GM21786 (cell line): Measurements from ENCODE around the gene CSTF1.
A peak's percentile ranks its signal among the peaks of the same experiment; 100 is the strongest.
"Not testable (repeated sequence)": the region's sequence is repeated elsewhere in the genome, so short reads cannot be mapped to it uniquely, and the experiment has no call there.

ENCODE experiments used
- ATAC-seq: cut with Tn5 transposase; IDR thresholded peaks from one replicate; pipeline ENCODE4 v1.9.1; 2021; ENCODE audit not compliant: unreplicated experiment

CSTF1 gene

GRCh38 chr20:56368351-56369134, 23.9 kb upstream of the CSTF1 start:
- no peak for ATAC-seq

GRCh38 chr20:56369179-56369578, 23.3 kb upstream of the CSTF1 start:
- ATAC-seq: no peak

DNA sequence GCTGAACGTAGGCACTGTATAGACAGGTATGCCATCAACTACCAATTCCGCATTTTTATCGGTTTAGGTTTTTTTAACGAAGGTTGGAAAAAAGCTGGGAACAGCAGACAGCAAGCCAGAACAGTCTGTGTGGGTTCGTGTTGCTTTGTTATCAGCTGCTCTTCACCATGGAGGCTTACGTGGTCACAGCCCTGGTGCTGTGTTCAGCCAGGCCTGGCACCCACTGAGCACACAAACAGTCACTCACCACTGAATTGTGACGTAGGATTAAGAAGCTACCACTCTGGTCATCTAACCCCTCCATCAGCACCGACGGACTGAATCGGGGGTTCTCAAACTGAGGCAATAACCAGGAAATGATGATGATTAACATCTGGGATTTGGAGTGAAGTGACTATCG, 20.5 kb upstream of the CSTF1 start:
- no peak for ATAC-seq

- ATAC-seq: no peak
Measured at GRCh38 chr20:56372850-56373249, 19.6 kb upstream of the CSTF1 start.

DNA sequence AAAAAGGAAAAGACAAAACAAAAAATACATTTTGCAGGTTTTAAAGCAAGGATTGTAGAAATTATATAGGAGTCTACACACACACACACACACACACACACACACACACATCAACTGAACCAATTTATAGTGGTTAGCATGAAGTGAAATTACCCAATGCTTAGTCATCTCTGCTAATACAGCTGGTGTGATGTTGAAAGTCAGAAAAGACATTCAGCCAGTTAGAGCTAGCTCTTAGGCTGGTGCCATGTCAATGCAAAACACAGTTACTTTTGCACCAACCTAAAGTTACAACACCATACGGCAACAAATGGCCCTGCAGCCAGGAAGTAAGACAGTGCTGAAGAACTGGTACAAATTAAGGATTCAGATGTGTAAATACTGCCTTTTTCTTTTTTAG, 18.5 kb upstream of the CSTF1 start:
- ATAC-seq: no peak

DNA sequence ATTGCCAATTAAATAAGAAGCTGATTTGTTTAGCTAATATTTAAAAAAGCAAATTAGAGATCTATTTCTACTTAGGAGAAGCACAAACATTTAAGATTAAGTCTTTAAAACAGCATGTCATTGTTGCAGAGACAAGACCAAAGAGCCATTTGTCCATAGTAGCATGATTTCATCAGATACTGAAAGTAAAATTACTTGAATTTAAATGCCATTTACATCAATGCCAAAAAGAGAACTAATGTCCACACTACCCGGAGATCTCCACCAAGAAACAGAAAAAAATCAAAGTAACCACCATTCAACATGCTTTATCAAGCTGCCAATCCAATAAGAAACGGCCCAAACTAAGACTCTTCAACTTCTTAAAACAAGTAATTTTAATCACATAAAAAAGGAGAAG, 16.1 kb upstream of the CSTF1 start:
- ATAC-seq: no peak

GRCh38 chr20:56378386-56378785, 14.1 kb upstream of the CSTF1 start:
- no peak for ATAC-seq

GRCh38 chr20:56380375-56380774, 12.1 kb upstream of the CSTF1 start:
- no peak for ATAC-seq

DNA sequence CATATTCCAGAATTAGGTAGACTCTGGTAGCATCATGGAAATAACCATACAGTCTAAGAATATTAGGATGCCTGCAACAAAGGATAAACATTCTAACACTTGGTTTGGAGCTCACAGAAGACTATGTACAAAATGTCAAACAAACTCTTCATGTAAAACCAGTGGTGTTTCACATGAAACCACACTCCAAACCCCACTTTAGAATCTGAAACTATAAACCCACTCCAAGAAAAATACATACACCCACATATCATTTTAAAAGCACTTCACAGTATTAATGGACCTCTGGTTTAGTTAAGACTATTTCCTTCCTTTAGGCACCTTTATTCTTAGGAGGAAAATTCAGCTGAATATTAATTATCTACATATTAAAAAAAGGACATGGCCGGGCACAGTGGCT, 10.9 kb upstream of the CSTF1 start:
- no peak for ATAC-seq

DNA sequence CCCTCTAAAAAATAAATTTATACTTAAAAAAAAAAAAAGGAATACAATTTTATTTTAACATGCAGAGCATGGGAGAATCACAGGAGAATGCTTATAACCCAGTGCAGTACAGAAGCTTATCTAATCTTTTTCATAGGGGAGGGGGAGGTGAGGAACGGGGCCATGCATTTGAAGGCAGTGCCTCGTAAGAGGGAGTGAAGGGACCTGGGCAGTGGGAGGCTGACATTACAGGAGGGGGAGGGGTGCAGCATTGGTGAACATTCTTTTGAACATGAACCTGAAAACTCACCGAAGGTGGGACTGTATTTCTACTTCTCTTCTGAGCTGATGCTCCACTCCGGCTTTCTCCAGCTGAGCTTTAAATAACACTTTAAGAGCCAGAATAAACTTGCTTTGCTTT, 9.7 kb upstream of the CSTF1 start:
- no peak for ATAC-seq

DNA sequence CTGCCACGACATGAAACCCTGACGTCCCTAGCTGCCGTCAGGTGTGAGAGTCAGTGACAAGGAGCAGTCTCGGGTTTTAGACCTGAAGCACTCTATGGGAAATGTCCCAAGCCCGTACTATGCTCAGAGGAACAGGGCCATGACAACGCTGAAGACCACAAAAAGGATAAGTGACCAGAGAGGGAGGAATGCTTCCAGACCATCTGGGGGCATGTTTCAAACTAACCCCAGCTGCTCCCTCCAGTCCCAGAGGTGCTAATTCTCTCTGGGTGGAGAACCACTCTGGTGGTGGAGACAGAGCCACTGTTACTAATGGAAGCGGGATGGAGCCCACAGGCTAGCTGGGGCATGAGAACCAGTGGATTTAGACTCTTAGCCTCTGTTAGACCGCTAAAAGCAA, 9.1 kb upstream of the CSTF1 start:
- ATAC-seq: no peak

GRCh38 chr20:56385130-56385529, 7.3 kb upstream of the CSTF1 start:
- no peak for ATAC-seq

- no peak for ATAC-seq
Measured at GRCh38 chr20:56386219-56386618, 6.2 kb upstream of the CSTF1 start.

GRCh38 chr20:56388882-56389281, 3.6 kb upstream of the CSTF1 start:
- ATAC-seq: no peak

DNA sequence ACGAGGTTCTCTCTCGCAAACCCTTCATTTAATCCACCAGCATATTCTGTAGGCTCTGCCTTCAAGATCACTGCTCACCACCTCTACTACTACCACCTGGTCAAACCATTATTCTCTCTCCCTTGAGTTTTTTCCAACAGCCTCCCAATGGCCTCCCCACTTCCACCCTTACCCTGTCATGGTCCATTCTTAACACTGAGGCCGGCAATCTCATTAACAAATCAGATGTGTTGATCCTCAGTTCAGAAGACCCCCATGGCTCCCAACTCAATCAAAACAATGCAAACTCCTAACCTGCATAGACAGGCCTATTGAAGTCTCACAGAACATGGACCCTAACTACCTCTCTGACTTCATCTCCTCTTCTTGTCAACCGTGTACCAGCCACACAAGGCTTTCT, 2.6 kb upstream of the CSTF1 start:
- ATAC-seq: no peak

DNA sequence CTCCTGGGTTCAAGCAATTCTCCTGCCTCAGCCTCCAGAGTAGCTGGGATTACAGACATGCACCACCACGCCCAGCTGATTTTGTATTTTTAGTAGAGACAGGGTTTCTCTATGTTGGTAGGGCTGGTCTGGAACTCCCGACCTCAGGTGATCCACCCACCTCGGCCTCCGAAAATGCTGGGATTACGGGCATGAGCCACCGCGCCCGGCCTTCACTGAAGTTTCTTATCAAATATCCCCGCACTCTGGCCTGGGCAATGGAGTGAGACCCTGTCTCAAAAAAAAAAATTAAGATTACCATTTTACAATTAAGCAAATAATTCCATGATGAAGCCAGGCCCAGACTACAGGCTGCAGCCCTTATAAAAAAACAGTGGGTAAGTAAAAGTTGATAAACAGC, 2.0 kb upstream of the CSTF1 start:
- ATAC-seq: not testable (repeated sequence)

DNA sequence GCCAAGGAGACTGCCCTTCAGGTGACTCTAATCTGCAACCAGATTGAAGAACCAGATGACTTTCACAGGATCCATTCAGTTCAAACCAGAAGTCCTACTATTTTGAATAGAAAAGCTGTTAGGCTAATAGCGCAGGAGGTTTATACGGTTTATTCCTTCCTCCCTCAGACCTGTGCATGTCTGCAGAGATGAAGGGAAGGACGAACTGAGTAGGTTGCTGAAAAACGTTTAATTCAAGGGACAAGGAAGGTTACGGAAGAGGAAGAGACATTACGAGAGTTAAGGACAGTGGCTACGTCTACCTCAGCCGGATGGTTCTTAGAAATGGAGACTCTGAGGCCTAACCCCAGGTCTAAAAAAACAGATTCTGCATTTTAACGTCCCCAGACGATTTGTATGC, 1.4 kb upstream of the CSTF1 start:
- ATAC-seq: no peak

GRCh38 chr20:56391596-56392131, 781 bp upstream of the CSTF1 start:
- ATAC-seq: peak; percentile 25

DNA sequence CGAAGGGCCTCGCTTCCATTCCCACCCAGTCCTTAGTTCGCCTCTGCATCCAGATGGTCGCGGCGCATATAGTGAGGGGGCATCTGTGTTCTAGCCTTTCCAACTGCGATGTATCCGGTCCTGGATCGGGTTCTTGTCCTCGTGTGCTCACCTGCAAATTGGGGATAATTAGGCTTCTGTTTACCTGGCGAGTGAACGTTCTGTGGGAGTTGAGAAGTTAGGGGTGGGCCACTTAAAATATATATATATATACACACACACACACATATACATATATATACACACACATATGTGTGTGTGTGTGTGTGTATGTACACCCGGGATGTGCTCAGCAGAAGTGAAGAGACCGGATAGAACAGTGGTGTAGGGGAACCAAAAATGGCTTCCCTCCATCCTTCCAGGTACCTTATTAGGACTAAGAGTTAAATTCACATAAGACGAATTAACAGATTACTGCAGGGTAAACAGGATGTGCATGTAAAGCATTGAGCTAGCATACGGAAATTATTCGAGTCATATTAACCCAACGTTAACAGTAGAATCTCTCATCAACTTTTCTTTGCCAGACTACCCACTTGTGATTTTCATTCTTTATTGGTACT, 537 bp downstream of the CSTF1 start:
- no peak for ATAC-seq

DNA sequence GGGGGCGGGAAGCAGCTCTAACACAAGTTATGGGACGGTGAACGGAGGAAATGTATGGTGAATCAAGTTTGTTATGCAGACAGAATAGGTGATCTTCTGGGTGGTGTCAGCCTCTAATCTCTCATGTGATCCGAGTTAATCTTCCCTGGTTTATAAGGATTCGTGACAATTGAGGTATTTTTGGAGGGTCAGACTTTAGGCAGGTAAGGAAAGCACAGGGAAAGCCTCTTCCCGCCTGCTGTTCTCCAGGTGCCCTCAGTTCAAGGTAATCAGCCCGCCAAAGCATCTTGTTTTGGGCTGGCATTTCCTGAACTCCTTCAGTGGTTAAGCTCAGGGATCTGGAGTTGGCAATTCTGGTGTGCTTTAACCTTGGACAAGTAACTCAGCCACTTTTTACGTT, 1.2 kb downstream of the CSTF1 start:
- no peak for ATAC-seq

GRCh38 chr20:56395166-56395565, 2.7 kb downstream of the CSTF1 start:
- ATAC-seq: no peak

DNA sequence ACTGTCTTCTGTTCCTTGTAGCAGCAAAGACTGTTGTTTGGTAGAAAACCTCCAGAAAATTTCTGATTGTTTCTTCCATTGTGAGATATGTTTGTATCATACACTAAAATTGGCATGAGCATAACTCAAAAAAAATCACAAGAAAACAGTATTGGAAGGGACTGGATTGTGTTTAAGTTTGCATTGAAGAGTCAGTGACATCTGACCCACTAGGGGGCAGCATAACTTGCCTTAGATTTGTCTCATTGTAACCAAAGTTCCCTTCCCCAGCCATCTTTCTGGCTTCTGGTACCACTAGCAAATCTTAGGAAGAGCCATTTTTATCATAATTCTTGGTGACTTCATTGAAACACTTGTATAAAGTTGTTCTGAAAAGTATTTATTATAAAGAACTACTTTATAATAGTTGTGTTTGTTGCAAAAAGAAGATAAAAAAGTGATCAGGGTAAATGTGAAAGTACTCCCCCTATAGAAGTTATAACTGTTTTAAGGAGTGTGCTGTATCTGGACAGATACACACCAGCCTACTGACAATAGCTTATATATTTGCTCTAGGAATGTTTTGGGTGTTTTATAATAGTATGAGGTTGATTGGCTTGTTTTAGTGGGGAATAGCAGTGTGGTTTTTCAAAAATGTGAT, 7.7 kb downstream of the CSTF1 start:
- no peak for ATAC-seq
